KG1 (cell line): ENCODE data around the gene S1PR4.
"Not testable (repeated sequence)": the region's sequence is repeated elsewhere in the genome, so short reads cannot be mapped to it uniquely, and the experiment has no call there.

ENCODE experiments used
- DNase-seq: peaks from one replicate; lab custom pipeline; 2025; lab: John Stamatoyannopoulos, UW

S1PR4 gene

GRCh38 chr19:3196064-3196932 lies 17.7 kb downstream of the S1PR4 start:
- no peak for DNase-seq

- DNase-seq, result no peak
Measured at GRCh38 chr19:3196933-3197205, 18.3 kb downstream of the S1PR4 start.

GRCh38 chr19:3198901-3199700 lies 20.5 kb downstream of the S1PR4 start:
- DNase-seq, result no peak

GRCh38 chr19:3201072-3201700 lies 22.6 kb downstream of the S1PR4 start:
- DNase-seq, result no peak

- DNase-seq, result no peak
Measured at GRCh38 chr19:3201911-3202310, 23.3 kb downstream of the S1PR4 start.

- no peak for DNase-seq
Measured at GRCh38 chr19:3202346-3202745, 23.8 kb downstream of the S1PR4 start.

- not testable (repeated sequence) for DNase-seq
Measured at GRCh38 chr19:3202895-3203294, 24.3 kb downstream of the S1PR4 start.

GRCh38 chr19:3203805-3204645 lies 25.5 kb downstream of the S1PR4 start:
- DNase-seq, result no peak

GRCh38 chr19:3204646-3205275 lies 26.2 kb downstream of the S1PR4 start:
- no peak for DNase-seq

GRCh38 chr19:3206216-3206953 lies 27.8 kb downstream of the S1PR4 start:
- DNase-seq, result no peak

GRCh38 chr19:3207461-3208242 lies 29.1 kb downstream of the S1PR4 start:
- no peak for DNase-seq

- no peak for DNase-seq
Measured at GRCh38 chr19:3208317-3209207, 30.0 kb downstream of the S1PR4 start.

- DNase-seq, result no peak
Measured at GRCh38 chr19:3210347-3211017, 31.9 kb downstream of the S1PR4 start.

GRCh38 chr19:3211191-3211590 lies 32.6 kb downstream of the S1PR4 start:
- DNase-seq, result no peak

GRCh38 chr19:3213159-3213558 lies 34.6 kb downstream of the S1PR4 start:
- DNase-seq, result no peak

- DNase-seq, result no peak
Measured at GRCh38 chr19:3216874-3217273, 38.3 kb downstream of the S1PR4 start.

GRCh38 chr19:3220576-3220975 lies 42.0 kb downstream of the S1PR4 start:
- no peak for DNase-seq

- DNase-seq, result not testable (repeated sequence)
Measured at GRCh38 chr19:3221576-3221975, 43.0 kb downstream of the S1PR4 start.
